Measurements from ENCODE around the gene CIDEB. TPM values are rescaled to one million over a fixed set of nuclear protein-coding genes. Genes with fewer than 3 reads are reported as not detected.

The CIDEB gene
- total RNA-seq, 4 donors from 2014 or later = 4.6 to 13.0 (median 9.5) TPM

DNA sequence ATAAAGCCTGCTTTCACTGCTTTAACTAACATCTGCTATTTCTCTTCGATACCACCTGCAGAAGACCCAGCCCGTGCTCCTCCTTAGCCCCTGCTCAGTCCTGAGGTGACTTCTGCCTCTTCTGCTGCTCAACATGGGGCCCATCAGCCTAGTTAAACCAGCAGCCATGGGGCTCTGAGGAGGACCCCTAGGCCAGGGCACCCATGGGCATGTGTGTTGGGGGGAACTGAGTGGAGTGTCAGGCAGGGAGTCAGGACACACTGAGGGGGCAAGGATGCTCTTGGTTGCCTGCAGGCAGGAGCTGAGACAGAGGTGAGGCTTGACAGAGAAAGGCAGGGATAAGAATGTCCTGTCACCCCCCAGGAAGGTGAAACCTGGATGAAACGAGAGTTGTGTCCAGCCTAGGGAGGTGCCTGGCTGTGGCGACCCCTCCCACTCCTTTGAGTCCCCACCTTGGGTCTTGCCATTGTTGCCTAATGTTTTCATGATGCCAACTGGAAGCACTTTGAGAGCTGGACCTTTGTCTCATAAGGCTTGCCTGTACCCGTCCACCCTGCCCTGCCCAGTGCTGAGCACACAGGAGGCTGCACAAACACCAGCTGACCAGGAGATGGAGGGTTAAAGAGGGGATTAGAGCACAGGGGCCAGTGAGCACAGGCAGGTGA, 23.8 kb downstream of the CIDEB start:
- H3K27me3 ChIP-seq = no peaks in the 10 kb centered on the region
- intact Hi-C loops (cut with DNase I) = no loop called here
- no peak overlapping the region for H3K27ac ChIP-seq
- H3K4me1 ChIP-seq = peaks cover 4 to 17% of the 10 kb centered on the region in 2 donors
- no peaks in the 10 kb centered on the region for H3K9me3 ChIP-seq
- H3K4me3 ChIP-seq (replicated peaks in 1 of 3) = no peak overlapping the region
- 94% methylated on average over 4 to 5 of the region's 5 CpGs for WGBS, 2 donors
- no peak for DNase-seq
- no peak for TF ChIP-seq CTCF (IDR thresholded peaks at IDR 0.05)
- TF ChIP-seq POLR2A (IDR thresholded peaks at IDR 0.05) = no peak
- H3K36me3 ChIP-seq = no peaks in the 10 kb centered on the region

DNA sequence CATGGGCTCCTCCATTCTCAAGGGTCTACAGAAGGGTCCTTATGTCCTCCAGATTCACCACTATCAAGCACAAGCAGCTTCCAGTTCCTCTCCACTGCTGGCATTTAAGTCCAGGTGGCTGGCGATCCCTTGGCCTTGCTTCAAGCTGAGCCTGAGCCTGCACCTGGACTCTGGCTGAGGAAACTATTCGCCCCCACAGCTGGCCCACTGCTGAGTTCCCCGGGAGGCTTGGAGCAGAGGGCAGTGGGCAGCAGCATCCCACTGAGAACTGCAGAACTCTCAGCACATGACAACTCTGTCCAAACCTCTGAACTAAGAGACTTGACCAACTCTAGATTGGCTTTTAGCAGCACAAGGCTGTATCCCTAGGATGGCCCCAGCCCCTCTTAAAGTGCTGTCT, 25.0 kb downstream of the CIDEB start:
- intact Hi-C loops (cut with DNase I) = no loop called here
- H3K4me3 ChIP-seq (replicated peaks in 1 of 3) = no peak overlapping the region
- H3K9me3 ChIP-seq = no peaks in the 10 kb centered on the region
- no peak overlapping the region for H3K27ac ChIP-seq
- no peak for DNase-seq
- no peaks in the 10 kb centered on the region for H3K27me3 ChIP-seq
- H3K36me3 ChIP-seq = no peaks in the 10 kb centered on the region
- H3K4me1 ChIP-seq = peaks cover 4 to 17% of the 10 kb centered on the region in 2 donors
- TF ChIP-seq POLR2A (IDR thresholded peaks at IDR 0.05) (no peak), CTCF (IDR thresholded peaks at IDR 0.05) (no peak)
- WGBS, 2 donors = 74 to 77% methylated on average over 3 of the region's 3 CpGs

- 92 to 96% methylated on average over 7 of the region's 7 CpGs for WGBS, 2 donors
- intact Hi-C loops (cut with DNase I) = no loop called here
Measured at GRCh38 chr14:24281636-24282035, 26.1 kb downstream of the CIDEB start.

GRCh38 chr14:24280797-24281460, 26.8 kb downstream of the CIDEB start:
- no peaks in the 10 kb centered on the region for H3K36me3 ChIP-seq
- peaks cover 4 to 17% of the 10 kb centered on the region in 2 donors for H3K4me1 ChIP-seq
- DNase-seq = no peak
- 69 to 81% methylated on average over 6 of the region's 6 CpGs for WGBS, 2 donors
- H3K4me3 ChIP-seq (replicated peaks in 1 of 3) = no peak overlapping the region
- H3K27me3 ChIP-seq = no peaks in the 10 kb centered on the region
- intact Hi-C loops (cut with DNase I) = no loop called here
- TF ChIP-seq CTCF (IDR thresholded peaks at IDR 0.05) (no peak), POLR2A (IDR thresholded peaks at IDR 0.05) (no peak)
- no peaks in the 10 kb centered on the region for H3K9me3 ChIP-seq
- no peak overlapping the region for H3K27ac ChIP-seq

More at GRCh38 chr14:24281636-24282035, 26.1 kb downstream of the CIDEB start:
- H3K36me3 ChIP-seq = no peaks in the 10 kb centered on the region
- no peak overlapping the region for H3K4me3 ChIP-seq (replicated peaks in 1 of 3)
- H3K27me3 ChIP-seq = no peaks in the 10 kb centered on the region
- TF ChIP-seq POLR2A (IDR thresholded peaks at IDR 0.05) (no peak), CTCF (IDR thresholded peaks at IDR 0.05) (no peak)
- no peak overlapping the region for H3K27ac ChIP-seq
- DNase-seq = no peak
- no peaks in the 10 kb centered on the region for H3K9me3 ChIP-seq
- H3K4me1 ChIP-seq = peaks cover 4 to 17% of the 10 kb centered on the region in 2 donors

All from thyroid gland (tissue), 4 donors.